Mononuclear cell (primary cell): ENCODE results near the gene GPR132. TPM values are rescaled to one million over a fixed set of nuclear protein-coding genes. Genes with fewer than 3 reads are reported as not detected.
A peak's percentile ranks its signal among the peaks of the same experiment; 100 is the strongest.
"Not testable (repeated sequence)": the region's sequence is repeated elsewhere in the genome, so short reads cannot be mapped to it uniquely, and the experiment has no call there.

Source experiments
- H3K27me3 ChIP-seq: 2 replicates; pipeline ENCODE4 v1.6.0; 2011; ENCODE audit warnings: low read length, control low read depth; ENCODE audit not compliant: insufficient read depth
- H3K4me1 ChIP-seq: 2 replicates; pipeline ENCODE4 v1.5.1; 2011; ENCODE audit warnings: mild to moderate bottlenecking, low read length, control low read depth; ENCODE audit not compliant: insufficient read depth
- H3K4me3 ChIP-seq: 2 replicates; pipeline ENCODE4 v1.5.1; 2011; ENCODE audit warnings: mild to moderate bottlenecking, low read length, moderate library complexity
- H3K9me3 ChIP-seq: 2 replicates; pipeline ENCODE4 v1.5.1; 2011; ENCODE audit warnings: low read depth, mild to moderate bottlenecking, control low read depth, low read length
- total RNA-seq: library from RNA; depleted of rRNA; stranded (reverse); fragments of >200 nt; gene quantifications from one replicate; pipeline ENCODE4 v1.2.3, GENCODE V29; 2012

Gene GPR132
- total RNA-seq, 1 donor = 98.0 TPM

DNA sequence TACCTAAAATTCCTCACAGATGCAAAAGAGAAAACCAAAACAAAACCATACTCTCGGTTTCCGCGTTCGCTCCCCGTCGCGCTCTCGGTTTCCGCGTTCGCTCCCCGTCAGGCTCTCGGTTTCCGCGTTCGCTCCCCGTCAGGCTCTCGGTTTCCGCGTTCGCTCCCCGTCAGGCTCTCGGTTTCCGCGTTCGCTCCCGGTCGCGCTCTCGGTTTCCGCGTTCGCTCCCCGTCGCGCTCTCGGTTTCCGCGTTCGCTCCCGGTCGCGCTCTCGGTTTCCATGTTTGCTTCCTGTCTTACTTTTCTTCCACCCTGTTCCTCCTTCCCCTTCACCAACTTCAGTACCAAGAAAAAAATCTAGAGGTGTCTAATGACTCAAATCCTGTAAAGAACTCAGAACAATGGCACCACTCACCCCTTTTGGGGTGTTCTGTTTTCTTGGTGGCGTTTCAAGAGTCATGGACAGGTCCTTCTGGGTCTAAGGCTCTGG lies 31.8 kb downstream of the GPR132 start:
- not testable (repeated sequence) for H3K4me3 ChIP-seq

GRCh38 chr14:105032451-105032901 lies 32.8 kb downstream of the GPR132 start:
- H3K4me3 ChIP-seq = not testable (repeated sequence)

More for the DNA sequence above, 31.8 kb downstream of the GPR132 start:
- H3K27me3 ChIP-seq, H3K4me1 ChIP-seq, H3K9me3 ChIP-seq: not testable (repeated sequence)

DNA sequence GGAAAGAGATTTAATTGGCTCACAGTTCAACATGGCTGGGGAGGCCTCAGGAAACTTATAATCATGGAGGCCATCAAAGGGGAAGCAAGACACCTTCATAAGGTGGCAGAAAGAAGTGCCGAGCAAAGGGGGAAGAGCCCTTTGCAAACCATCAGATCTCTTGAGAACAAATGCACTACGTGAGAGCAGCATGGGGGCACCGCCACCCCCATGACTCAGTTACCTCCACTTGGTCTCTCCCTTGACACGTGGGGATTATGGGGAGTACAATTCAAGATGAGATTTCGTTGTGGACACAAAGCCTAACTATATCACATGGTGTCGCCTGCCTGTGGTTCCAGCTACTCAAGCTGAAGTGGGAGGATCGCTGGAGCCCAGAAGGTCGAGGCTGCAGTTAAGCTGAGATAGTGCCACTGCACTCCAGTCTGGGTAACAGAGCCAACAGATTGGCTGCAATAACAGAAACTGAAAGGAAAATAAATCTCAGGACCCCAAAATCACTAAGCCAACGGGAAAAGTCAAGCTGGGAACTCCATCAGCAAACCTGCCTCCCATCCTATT lies 34.3 kb downstream of the GPR132 start:
- H3K9me3 ChIP-seq = no peaks in the 10 kb centered on the region
- H3K27me3 ChIP-seq = no peaks in the 10 kb centered on the region
- H3K4me3 ChIP-seq = no peak overlapping the region
- H3K4me1 ChIP-seq = peaks cover 19% of the 10 kb centered on the region

More at GRCh38 chr14:105032451-105032901, 32.8 kb downstream of the GPR132 start:
- H3K9me3 ChIP-seq, H3K4me1 ChIP-seq, H3K27me3 ChIP-seq: not testable (repeated sequence)

DNA sequence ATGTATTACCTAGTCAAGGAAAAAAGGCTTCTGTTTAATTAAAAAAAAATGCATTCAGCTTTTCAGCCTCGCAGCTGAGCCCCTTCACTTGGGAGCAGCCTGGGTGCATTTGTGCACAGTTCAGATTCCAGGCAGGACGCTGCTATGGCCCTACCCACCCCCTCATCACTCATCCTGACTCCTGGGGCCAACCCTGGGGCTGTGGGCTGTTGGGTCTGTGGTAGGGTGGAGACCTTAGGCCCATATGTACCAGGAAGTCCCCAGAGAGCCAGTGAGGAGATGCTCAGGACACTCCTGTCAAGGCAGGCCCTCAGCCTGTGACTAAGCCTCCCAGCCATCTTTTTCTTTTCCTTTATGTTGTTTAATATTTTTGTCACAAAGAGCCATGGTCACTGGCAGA lies 35.0 kb downstream of the GPR132 start:
- Histone ChIP-seq H3K4me1 (peaks cover 23% of the 10 kb centered on the region), H3K9me3 (no peaks in the 10 kb centered on the region), H3K27me3 (no peaks in the 10 kb centered on the region), H3K4me3 (no peak overlapping the region)

GRCh38 chr14:105029402-105029801 lies 35.8 kb downstream of the GPR132 start:
- H3K4me3 ChIP-seq = no peak overlapping the region
- H3K4me1 ChIP-seq = peaks cover 28% of the 10 kb centered on the region
- no peaks in the 10 kb centered on the region for H3K27me3 ChIP-seq
- H3K9me3 ChIP-seq = no peaks in the 10 kb centered on the region

- H3K4me1 ChIP-seq = peaks cover 35% of the 10 kb centered on the region
- no peak overlapping the region for H3K4me3 ChIP-seq
- no peaks in the 10 kb centered on the region for H3K9me3 ChIP-seq
- no peaks in the 10 kb centered on the region for H3K27me3 ChIP-seq
Measured at GRCh38 chr14:105028251-105028927, 36.8 kb downstream of the GPR132 start.

DNA sequence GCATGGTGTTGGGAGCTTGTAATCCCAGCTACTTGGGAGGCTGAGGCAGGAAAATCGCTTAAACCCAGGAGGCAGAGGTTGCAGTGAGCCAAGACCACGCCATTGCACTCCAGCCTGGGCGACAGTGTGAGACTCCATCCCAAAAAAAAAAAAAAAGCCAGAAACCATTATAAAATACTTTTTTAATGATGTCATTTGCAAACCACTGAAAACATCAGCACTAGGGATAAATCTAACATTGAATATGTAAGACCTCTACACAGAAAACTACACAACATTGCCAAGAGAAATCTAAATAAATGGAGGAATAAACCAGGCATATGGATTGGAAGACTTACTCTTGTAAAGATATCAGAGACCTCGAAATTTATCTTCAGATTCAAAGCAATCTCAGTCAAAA lies 37.5 kb downstream of the GPR132 start:
- H3K27me3 ChIP-seq, H3K4me3 ChIP-seq, H3K9me3 ChIP-seq: not testable (repeated sequence)
- H3K4me1 ChIP-seq = peaks cover 35% of the 10 kb centered on the region

DNA sequence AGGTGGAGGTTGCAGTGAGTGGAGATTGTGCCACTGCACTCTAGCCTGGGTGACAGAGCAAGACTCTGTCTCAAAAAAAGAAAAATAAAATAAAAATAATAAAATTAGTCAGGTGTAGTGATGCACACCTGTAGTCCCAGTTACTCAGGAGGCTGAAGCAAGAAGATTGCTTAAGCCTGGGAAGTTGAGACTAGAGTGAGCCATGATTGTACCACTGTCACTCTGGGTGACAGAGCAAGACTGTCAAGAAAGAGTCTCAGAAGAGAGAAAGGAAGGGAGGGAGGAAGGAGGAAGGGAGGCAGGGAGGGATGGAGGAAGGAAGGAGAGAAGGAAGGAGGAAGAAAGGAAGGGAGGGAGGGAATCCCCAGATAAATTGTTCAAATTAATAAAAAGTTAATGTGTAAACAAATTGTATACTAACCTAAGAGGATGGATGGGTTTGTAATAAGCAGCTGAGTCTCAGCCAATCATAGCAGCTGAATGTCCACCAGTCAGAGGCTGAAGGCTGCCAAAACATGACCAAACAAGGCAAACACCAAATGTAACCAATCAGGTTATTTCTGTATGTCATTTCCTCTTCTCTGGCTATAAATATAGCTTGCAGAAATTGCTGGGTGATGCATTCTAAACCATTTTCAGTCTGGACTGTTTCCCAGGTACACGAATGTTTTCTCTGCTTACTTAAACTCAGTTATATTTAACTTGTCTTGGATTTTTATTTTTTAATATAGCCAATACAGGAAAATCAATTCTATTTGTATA lies 38.2 kb downstream of the GPR132 start:
- H3K4me1 ChIP-seq = peaks cover 42% of the 10 kb centered on the region
- H3K9me3 ChIP-seq = no peaks in the 10 kb centered on the region
- no peaks in the 10 kb centered on the region for H3K27me3 ChIP-seq
- H3K4me3 ChIP-seq = no peak overlapping the region

- Histone ChIP-seq H3K27me3 (no peaks in the 10 kb centered on the region), H3K4me1 (peaks cover 49% of the 10 kb centered on the region), H3K4me3 (no peak overlapping the region), H3K9me3 (no peaks in the 10 kb centered on the region)
Measured at GRCh38 chr14:105026033-105026785, 39.0 kb downstream of the GPR132 start.

GRCh38 chr14:105025429-105025828 lies 39.8 kb downstream of the GPR132 start:
- H3K27me3 ChIP-seq = no peaks in the 10 kb centered on the region
- peaks cover 50% of the 10 kb centered on the region for H3K4me1 ChIP-seq
- no peaks in the 10 kb centered on the region for H3K9me3 ChIP-seq
- H3K4me3 ChIP-seq = no peak overlapping the region

DNA sequence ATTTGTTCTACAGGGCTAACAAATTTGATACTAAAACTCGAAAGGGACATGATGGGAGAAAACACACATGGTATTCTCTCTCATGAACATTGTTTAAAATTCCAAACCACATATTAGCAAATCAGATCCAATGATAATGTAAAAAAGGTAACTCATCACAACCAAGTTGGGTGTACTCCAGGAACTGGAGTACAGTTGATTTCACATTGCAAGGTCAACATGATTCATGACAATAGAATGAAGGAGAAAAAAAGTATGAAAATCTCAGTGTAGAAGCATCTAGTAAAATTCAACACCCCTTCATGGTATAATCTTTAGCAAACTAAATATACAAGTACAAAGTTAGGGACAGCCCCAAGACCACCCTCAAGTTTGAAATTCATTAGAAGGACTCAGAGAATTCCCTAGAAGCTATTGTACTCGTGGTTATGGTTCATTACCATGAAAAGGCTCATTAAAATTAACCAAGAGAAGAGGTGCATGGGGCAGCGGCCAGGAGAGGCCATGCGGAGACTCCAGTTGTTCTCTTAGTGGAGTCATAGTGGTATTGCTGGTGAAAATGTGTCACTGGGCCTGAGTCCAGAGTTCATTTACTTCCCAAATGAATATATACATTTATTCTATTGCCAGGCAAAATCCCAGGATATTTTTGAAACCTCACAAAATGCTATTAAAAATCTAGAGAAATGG lies 41.3 kb downstream of the GPR132 start:
- Histone ChIP-seq H3K27me3 (no peaks in the 10 kb centered on the region), H3K4me3 (no peak overlapping the region), H3K4me1 (peaks cover 65% of the 10 kb centered on the region), H3K9me3 (no peaks in the 10 kb centered on the region)

DNA sequence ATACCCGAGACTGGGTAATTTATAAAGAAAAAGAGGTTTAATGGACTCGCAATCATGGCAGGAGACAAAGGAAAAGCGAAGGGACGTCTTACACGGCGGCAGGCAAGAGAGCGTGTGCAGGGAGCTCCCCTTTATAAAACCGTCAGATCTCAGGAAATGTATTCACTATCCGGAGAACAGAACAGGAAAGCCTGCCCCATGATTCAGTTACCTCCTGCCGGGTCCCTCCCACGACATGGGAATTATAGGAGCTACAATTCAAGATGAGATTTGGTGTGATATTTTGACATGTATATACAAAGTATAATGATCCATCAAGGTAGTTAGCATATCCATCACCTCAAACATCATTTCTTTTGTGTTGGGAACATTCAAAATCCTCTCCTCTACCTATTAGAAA lies 42.1 kb downstream of the GPR132 start:
- H3K9me3 ChIP-seq = no peaks in the 10 kb centered on the region
- H3K27me3 ChIP-seq = no peaks in the 10 kb centered on the region
- H3K4me1 ChIP-seq = peaks cover 73% of the 10 kb centered on the region
- H3K4me3 ChIP-seq = no peak overlapping the region

GRCh38 chr14:105022276-105022670 lies 43.0 kb downstream of the GPR132 start:
- Histone ChIP-seq H3K9me3 (no peaks in the 10 kb centered on the region), H3K4me1 (peaks cover 71% of the 10 kb centered on the region), H3K27me3 (no peaks in the 10 kb centered on the region), H3K4me3 (no peak overlapping the region)

DNA sequence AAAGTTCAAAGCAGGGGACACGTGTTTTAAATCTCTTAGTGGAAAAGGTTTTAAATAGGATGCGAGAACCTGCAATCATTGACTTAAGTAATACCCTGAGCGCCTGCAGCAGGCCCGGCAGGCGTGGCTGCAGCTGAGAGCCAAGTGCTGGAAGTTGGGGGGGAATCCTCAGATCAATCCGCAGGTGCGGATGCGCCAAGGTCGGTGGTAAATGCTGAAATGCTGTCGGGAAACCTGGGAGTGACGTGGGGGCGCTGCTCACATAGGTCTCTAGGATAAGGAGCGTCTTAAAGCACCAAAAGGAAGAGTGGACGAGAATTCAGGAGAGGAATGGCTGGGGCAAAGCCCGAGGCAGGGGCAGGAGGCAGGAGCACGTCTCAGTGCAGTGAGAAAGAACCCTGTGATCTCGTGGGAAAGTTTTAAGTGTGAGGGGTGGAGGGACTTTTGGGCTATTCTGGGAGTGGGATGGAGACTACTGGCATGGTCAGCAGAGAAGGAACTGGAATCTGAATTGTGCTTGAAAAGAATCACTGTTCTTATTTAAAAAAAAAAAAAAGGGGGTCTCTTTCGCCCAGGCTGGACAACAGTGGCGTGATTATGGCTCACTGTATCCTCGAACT lies 43.5 kb downstream of the GPR132 start:
- Histone ChIP-seq H3K4me3 (peak overlapping the region; percentile 44), H3K27me3 (no peaks in the 10 kb centered on the region), H3K4me1 (peaks cover 66% of the 10 kb centered on the region), H3K9me3 (no peaks in the 10 kb centered on the region)
